ENCODE results near the gene ARFGAP1. TPM values are rescaled to one million over a fixed set of nuclear protein-coding genes. Genes with fewer than 3 reads are reported as not detected.

ARFGAP1 gene
- total and polyA plus RNA-seq, 2 of the 4 experiments (the other 2 are of a cell fraction) = 59.1 to 194 TPM

GRCh38 chr20:63241272-63241671 lies 31.3 kb upstream of the ARFGAP1 start:
- no peak overlapping the region for H4K91ac ChIP-seq (ENCODE audit: insufficient read depth, low read depth, low read length)
- H2BK15ac ChIP-seq (ENCODE audit: low read depth, low read length) = no peak overlapping the region
- H3K79me1 ChIP-seq (ENCODE audit: low read depth in 1 of 2, low read length in 2 of 2) = no peaks in the 10 kb centered on the region
- ChIA-PET CTCF (no interaction called here), POLR2A (ENCODE audit: unreplicated experiment) (no interaction called here)
- H3K4me2 ChIP-seq (ENCODE audit: low read depth, low read length) = no peak overlapping the region
- no peak overlapping the region for H2AFZ ChIP-seq (replicated peaks; ENCODE audit: low read length, poor library complexity)
- no peak overlapping the region for H2BK20ac ChIP-seq (ENCODE audit: low read depth, low read length)
- H3K14ac ChIP-seq (replicated peaks; ENCODE audit: low read depth, low read length) = no peak overlapping the region
- H3K18ac ChIP-seq (ENCODE audit: low read depth, low read length) = no peak overlapping the region
- H2AK9ac ChIP-seq (replicated peaks; ENCODE audit: low read depth, low read length, poor library complexity) = no peak overlapping the region
- dilution Hi-C loops (cut with HindIII; ENCODE audit: low sequenced_read_pairs, unreplicated experiment) (no loop called here), intact Hi-C loops (cut with micrococcal nuclease) (no loop called here), in situ Hi-C loops (cut with MboI; ENCODE audit: low sequenced_read_pairs) (no loop called here)
- peaks cover 30% of the 10 kb centered on the region; the same call in 1 of the 2 replicates for H3K27me3 ChIP-seq (ENCODE audit: control insufficient read depth, insufficient read depth, low read length)
- no peak overlapping the region for H3K4me3 ChIP-seq (ENCODE audit: insufficient read depth, low read depth, low read length)
- no peaks in the 10 kb centered on the region for H3K9me3 ChIP-seq (ENCODE audit: control insufficient read depth, insufficient read depth, low read length)
- no peak overlapping the region for H4K8ac ChIP-seq (ENCODE audit: low read depth in 2 of 2, low read length in 2 of 2)
- DNase-seq (no peak), ATAC-seq (ENCODE audit: low read depth) (no peak)
- TF ChIP-seq FOS (IDR thresholded peaks at IDR 0.05; ENCODE audit: low read depth, low read length) = no peak
- TF ChIP-seq CHD1 (IDR thresholded peaks at IDR 0.05; ENCODE audit: low read depth, low read length) = no peak
- TF ChIP-seq CEBPB (IDR thresholded peaks at IDR 0.05; ENCODE audit: low read depth, low read length) = no peak
- TF ChIP-seq MAFK (IDR thresholded peaks at IDR 0.05; ENCODE audit: low read depth, low read length) = no peak
- H3K4ac ChIP-seq (ENCODE audit: low read depth, low read length) = no peak overlapping the region
- no peak overlapping the region for H3K56ac ChIP-seq (ENCODE audit: extremely low read depth, insufficient read depth, low read length)
- H3K4me1 ChIP-seq (ENCODE audit: control insufficient read depth, insufficient read depth, low read length) = no peaks in the 10 kb centered on the region
- no TSS peak for BruUV-seq (replicated peaks)
- no peak overlapping the region for H2AK5ac ChIP-seq (ENCODE audit: low read depth, low read length)
- no peaks in the 10 kb centered on the region for H3K9me1 ChIP-seq (ENCODE audit: insufficient read depth, low read length)
- H3K9ac ChIP-seq (ENCODE audit: low read depth, low read length) = no peak overlapping the region
- no peaks in the 10 kb centered on the region for H4K20me1 ChIP-seq (ENCODE audit: insufficient read depth, low read length)
- H3K36me3 ChIP-seq (ENCODE audit: control insufficient read depth, insufficient read depth, low read length) = no peaks in the 10 kb centered on the region
- H3K23ac ChIP-seq (ENCODE audit: low read depth, low read length) = no peak overlapping the region
- H2BK120ac ChIP-seq (ENCODE audit: low read depth, low read length) = no peak overlapping the region
- no peak overlapping the region for H3K27ac ChIP-seq (ENCODE audit: insufficient read depth, low read length)
- no peak overlapping the region for H2BK5ac ChIP-seq (ENCODE audit: low read depth, low read length, poor library complexity, severe bottlenecking)
- WGBS, 2 experiments (ENCODE audit: extremely low coverage in 2 of 2, insufficient read length in 1 of 2) = 47% methylated on average over 3 of the region's 11 CpGs; no CpG with 5 or more reads in 1 of the 2 experiments
- H4K5ac ChIP-seq (ENCODE audit: low read depth, low read length) = no peak overlapping the region
